ENCODE data around the gene NGEF. TPM values are rescaled to one million over a fixed set of nuclear protein-coding genes. Genes with fewer than 3 reads are reported as not detected.

The NGEF gene
- total RNA-seq, 4 donors from 2014 or later: 46.1 to 105 (median 68.8) TPM

GRCh38 chr2:232927032-232927792 is 85.8 kb downstream of the NGEF start:
- DNase-seq: no peak
- in situ Hi-C loops (cut with MboI; ENCODE audit: low pct_ligation_motif_present in 1 of 4, low pct_unique_long_range_greater_than_20kb in 1 of 4, low sequenced_read_pairs in 3 of 4): no loop called here
- Histone ChIP-seq H3K4me1 (peaks cover 6 to 16% (median 13%) of the 10 kb centered on the region in 4 donors), H3K27ac (no peak overlapping the region), H3K27me3 (peaks cover 41% of the 10 kb centered on the region), H3K36me3 (no peaks in the 10 kb centered on the region), H3K9me3 (no peaks in the 10 kb centered on the region), H3K4me3 (peak overlapping the region; percentile 14 to 55 (median 42))
- no peak for TF ChIP-seq CTCF (IDR thresholded peaks at IDR 0.05)
- TF ChIP-seq EP300 (IDR thresholded peaks at IDR 0.05; ENCODE audit: low read depth): no peak
- no peak for TF ChIP-seq POLR2A (IDR thresholded peaks at IDR 0.05)
- TF ChIP-seq POLR2AphosphoS5 (IDR thresholded peaks at IDR 0.05): no peak
- intact Hi-C loops (cut with DNase I; ENCODE audit: low total_unique reads): no loop called here
- 0 to 5% methylated on average over 4 to 20 of the region's 76 CpGs for WGBS, 2 donors (ENCODE audit: low coverage in 1 of 2)

GRCh38 chr2:232926431-232926939 is 86.6 kb downstream of the NGEF start:
- Histone ChIP-seq H3K27me3 (peaks cover 41% of the 10 kb centered on the region), H3K27ac (no peak overlapping the region), H3K9me3 (no peaks in the 10 kb centered on the region), H3K4me3 (no peak overlapping the region), H3K36me3 (no peaks in the 10 kb centered on the region), H3K4me1 (peaks cover 6 to 16% (median 13%) of the 10 kb centered on the region in 4 donors)
- TF ChIP-seq POLR2A (IDR thresholded peaks at IDR 0.05) (no peak), EP300 (IDR thresholded peaks at IDR 0.05; ENCODE audit: low read depth) (no peak), POLR2AphosphoS5 (IDR thresholded peaks at IDR 0.05) (no peak), CTCF (IDR thresholded peaks at IDR 0.05) (no peak)
- 47 to 56% methylated on average over 2 to 13 of the region's 13 CpGs for WGBS, 2 donors (ENCODE audit: low coverage in 1 of 2)
- intact Hi-C loops (cut with DNase I; ENCODE audit: low total_unique reads): no loop called here
- no peak for DNase-seq
- in situ Hi-C loops (cut with MboI; ENCODE audit: low pct_ligation_motif_present in 1 of 4, low pct_unique_long_range_greater_than_20kb in 1 of 4, low sequenced_read_pairs in 3 of 4): no loop called here

GRCh38 chr2:232925821-232926156 is 87.3 kb downstream of the NGEF start:
- no peak for DNase-seq
- WGBS, 2 donors (ENCODE audit: low coverage in 1 of 2): 73% methylated on average over 11 of the region's 11 CpGs; no CpG with 5 or more reads in 1 of the 2 donors
- no peak overlapping the region for H3K4me3 ChIP-seq
- peaks cover 41% of the 10 kb centered on the region for H3K27me3 ChIP-seq
- intact Hi-C loops (cut with DNase I; ENCODE audit: low total_unique reads): no loop called here
- in situ Hi-C loops (cut with MboI; ENCODE audit: low pct_ligation_motif_present in 1 of 4, low pct_unique_long_range_greater_than_20kb in 1 of 4, low sequenced_read_pairs in 3 of 4): no loop called here
- H3K36me3 ChIP-seq: no peaks in the 10 kb centered on the region
- no peak overlapping the region for H3K27ac ChIP-seq
- H3K9me3 ChIP-seq: no peaks in the 10 kb centered on the region
- H3K4me1 ChIP-seq: peaks cover 6 to 16% (median 13%) of the 10 kb centered on the region in 4 donors
- TF ChIP-seq CTCF (IDR thresholded peaks at IDR 0.05) (no peak), POLR2A (IDR thresholded peaks at IDR 0.05) (no peak), POLR2AphosphoS5 (IDR thresholded peaks at IDR 0.05) (no peak), EP300 (IDR thresholded peaks at IDR 0.05; ENCODE audit: low read depth) (no peak)

- no peaks in the 10 kb centered on the region for H3K36me3 ChIP-seq
- intact Hi-C loops (cut with DNase I; ENCODE audit: low total_unique reads) (no loop called here), in situ Hi-C loops (cut with MboI; ENCODE audit: low pct_ligation_motif_present in 1 of 4, low pct_unique_long_range_greater_than_20kb in 1 of 4, low sequenced_read_pairs in 3 of 4) (no loop called here)
- H3K27ac ChIP-seq: no peak overlapping the region
- H3K9me3 ChIP-seq: no peaks in the 10 kb centered on the region
- no peak overlapping the region for H3K4me3 ChIP-seq
- no peak for DNase-seq
- peaks cover 6 to 16% (median 13%) of the 10 kb centered on the region in 4 donors for H3K4me1 ChIP-seq
- TF ChIP-seq CTCF (IDR thresholded peaks at IDR 0.05) (no peak), EP300 (IDR thresholded peaks at IDR 0.05; ENCODE audit: low read depth) (no peak), POLR2A (IDR thresholded peaks at IDR 0.05) (no peak), POLR2AphosphoS5 (IDR thresholded peaks at IDR 0.05) (no peak)
- 64 to 80% methylated on average over 1 to 11 of the region's 11 CpGs for WGBS, 2 donors (ENCODE audit: low coverage in 1 of 2)
- H3K27me3 ChIP-seq: peaks cover 41% of the 10 kb centered on the region
Observed at GRCh38 chr2:232925153-232925820, 87.8 kb downstream of the NGEF start.

Data from transverse colon (tissue), 4 donors.